CD4-positive, alpha-beta T cell treated with Interleukin-10 for 1 hour (primary cell): ENCODE results near the gene VAV3.
A peak's percentile ranks its signal among the peaks of the same experiment; 100 is the strongest.

ENCODE experiments used
- DNase-seq: peaks from one replicate; pipeline ENCODE4 v3.0.0-alpha.2; 2020

Gene VAV3

DNA sequence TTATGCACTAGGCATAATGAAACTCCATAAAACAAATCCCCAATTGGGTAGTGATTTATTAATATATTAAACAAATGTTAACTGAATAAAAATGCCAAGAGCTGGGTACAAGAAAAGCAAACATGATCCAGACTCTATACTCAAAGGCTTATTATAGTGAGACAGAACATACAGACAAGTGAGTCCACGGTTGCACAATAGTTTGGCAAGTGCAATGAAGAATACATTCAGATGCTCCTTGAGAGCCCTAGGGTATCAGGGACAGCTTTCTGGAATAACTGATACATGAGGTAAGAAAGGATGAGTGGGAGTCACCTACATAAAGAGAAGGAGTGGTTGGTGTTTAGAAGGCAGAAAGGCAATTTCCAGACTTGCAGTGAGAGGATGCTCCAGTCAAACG is 85.1 kb downstream of the VAV3 start:
- DNase-seq = no peak

DNA sequence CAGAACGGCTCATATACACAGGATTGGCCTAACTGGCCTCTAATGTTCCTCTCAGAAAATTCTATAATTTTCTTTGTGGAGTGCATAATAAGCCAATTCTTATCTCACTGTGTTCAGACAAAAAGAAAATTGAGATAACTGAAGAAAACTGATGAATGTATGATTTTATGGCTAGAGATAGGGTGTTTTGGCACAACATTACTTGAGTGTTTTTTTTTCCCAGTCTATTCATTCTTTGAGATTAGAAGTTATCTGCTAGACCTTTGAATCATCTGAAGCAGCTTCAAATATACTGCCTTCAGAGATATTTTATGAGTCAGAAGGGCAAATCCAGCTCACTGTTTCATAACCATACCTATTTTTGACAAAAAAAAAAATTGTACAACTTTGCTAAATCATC is 85.6 kb downstream of the VAV3 start:
- DNase-seq = no peak

DNA sequence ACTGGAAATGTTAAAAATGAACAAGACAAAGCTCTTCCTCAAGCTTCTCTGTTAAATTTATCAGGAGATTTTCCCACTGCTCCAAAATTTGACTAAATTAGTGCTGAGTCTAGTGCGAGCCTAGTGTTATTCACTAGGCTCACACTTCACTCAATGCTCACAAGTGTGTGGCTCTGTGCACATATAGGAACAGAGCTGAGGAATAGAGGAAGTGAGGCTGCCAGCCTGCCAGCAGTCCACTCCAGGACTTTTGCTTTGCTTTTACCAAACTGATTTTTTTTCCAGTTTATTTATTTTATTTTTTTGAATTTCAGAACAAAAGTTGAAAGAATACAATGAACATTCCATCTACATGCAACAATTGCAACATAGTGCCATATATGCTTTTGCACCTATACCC is 87.2 kb downstream of the VAV3 start:
- no peak for DNase-seq

DNA sequence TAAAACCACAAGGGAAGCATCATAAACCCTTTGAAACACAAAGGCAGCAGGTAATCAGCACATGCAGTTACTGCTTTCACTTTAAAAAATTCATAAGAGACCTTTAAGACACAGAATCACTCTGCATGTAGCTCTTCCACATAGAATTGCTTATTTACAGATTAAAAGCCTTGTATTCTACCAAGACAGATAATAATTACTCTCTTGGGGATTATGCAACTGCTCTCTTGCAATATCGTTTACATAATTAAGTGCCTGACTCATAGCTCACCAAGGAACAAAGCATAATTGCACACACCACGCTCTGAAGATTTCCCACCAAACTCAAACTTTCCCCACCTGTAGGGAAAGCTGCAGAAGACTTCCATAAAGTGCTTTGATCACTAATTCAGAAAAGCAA is 87.9 kb downstream of the VAV3 start:
- no peak for DNase-seq

DNA sequence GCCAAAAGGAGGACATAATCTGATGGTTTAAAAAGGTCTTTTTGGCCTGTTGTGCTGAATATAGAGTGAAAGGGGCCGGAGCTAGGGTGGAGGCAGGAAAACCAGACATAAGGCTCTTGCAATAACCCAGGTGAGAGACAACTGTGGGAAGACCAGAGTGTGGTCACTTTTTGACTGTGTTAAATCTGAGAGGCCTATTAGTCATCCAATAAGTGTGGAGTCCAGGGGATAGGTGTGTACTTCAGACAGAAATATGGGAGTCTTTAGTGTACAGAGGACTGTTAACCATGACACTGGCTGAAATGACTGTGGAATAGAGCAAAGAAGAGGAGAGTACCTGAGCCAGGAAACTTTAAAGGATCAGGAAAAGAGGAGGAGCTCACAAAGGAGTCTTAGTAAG is 89.3 kb downstream of the VAV3 start:
- DNase-seq = no peak

DNA sequence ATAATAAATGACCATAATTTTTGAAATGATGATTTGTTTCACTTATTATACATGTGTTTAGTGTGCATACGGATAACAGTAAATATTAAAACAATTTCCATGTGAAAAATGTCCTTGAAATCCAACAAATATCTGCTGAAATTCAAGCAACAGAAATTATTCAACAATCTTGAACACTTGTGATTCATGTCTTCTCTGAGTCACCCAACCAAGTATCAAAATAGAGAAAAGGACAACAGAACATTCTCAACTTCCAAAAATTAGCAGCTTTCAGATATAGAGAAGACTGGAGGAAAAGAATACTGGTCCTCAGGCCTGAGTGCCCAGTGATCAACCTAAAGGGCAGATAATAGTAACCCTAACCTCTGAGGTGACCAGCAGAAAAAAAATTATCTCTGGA is 90.8 kb downstream of the VAV3 start:
- no peak for DNase-seq

DNA sequence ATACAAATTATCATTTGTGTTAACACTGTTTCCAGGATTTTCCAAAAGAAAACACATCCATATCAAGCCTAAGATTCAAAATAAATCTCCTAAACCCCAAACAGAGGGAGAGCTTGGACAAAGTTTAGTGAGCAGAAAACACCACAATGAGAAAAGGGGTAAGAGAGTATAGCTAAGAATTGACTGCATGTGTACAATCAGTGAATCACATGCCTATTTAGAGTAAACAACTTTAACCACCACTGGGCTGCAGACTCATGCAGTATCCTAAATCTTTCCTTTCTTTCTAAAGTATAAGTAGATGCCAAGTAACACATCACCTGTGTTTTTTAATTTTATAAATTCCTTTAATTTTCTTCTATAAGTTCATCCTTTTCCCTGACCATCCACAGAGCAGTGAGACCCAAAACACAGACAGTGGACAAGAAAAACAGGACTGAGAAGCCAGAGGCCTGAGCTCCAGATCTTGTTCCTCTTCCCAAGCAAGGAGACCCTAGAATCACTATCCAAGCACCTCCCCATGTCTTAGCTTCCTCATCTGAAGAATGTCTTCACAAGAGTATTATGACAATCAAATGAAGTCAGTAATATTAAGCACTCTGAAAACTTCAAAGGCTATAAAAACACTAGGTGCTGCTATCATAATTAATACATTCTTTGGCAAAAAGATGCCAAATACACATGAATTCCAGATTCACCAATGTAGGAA is 93.1 kb downstream of the VAV3 start:
- DNase-seq = no peak

DNA sequence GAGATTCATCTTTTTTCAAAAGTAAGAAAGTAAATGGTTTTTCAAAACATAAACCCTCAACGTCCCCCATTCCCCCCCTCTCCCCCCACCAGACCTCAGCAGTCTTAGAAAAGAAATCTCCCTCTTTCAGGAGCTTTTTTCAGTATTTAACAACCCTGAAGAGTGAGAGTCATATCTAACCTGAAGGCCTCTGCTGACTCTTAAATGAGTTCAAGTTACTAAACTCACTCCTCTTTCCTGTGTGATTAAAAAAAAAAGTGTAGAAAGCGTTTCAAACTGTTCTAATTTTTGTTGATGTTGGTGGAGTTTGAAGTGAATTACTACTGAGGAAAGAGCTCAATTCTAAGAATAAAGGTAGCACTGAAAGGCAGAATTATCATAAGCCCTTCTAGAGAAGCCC is 93.7 kb downstream of the VAV3 start:
- no peak for DNase-seq

DNA sequence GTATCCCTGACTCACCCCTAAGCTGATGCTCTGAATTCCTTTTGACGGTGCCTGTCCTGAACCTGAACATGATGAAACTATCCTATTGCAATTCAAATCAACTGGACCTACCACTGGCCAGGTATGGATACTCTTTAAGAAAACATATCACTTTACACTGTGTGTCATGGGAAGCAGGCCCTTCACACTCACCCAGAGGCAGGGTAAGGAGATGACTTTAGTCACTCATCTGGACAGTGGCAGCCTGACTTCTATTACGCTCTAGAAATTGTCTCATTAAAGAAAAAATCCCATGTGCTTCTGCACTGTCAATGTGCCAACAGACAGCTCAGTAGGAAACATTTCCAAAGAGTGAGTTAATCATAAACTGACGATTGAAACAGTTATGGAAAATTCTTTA is 94.3 kb downstream of the VAV3 start:
- no peak for DNase-seq

DNA sequence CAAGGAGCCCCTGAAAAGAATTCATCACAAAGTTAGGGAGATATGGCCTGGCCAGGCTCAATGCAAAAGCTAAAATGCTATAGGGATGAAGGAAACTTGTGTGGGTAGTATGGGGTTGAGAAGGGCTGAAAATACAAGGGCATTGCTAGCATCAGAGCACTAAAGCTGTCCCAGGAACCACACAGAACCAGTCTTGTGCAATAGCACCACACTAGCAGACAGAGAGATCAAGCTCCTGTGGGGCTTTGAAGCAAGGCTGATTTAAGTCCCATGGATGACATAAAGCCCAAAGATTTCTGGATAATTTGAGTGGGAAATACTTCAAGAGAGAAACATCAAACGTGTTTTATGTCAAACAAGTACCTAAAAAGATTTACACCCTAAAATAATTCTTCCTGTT is 97.1 kb downstream of the VAV3 start:
- no peak for DNase-seq

DNA sequence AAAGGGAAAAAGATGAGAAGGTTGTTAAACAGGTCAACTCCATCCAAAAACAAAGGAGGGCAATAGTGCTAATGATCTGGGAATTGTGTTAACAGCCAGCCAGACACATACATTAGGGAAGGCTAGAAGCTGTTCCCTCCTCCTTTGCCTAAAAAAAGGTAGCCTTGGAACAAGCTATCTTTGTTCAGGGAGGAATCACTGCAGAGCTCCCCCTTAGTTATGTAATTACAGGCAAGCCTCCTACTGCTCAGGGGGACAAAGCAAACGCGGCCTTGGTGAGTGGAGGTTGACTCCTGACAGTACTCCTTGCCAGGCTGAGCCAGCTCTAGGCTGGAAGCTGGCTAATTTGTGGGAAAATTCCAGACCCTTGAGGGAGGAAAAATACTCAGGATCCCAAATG is 97.6 kb downstream of the VAV3 start:
- DNase-seq = no peak

DNA sequence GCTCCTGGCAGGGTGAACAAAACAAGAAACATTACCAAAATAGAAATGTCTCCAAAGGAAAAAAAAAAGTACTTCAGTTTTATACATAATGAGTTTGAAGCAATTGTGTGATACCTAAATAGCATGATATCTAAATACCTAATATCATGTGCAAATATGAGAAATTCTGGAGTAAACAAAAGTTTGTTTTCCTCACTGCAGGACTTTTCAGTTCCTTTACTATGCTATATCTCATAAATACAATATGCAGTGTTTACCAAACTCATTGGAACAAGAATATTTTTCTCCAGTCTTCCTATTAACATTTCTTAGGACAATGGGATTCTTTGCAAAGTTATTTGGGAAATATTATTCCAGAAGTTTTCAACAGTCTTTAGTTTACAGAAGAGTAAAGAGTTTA is 98.1 kb downstream of the VAV3 start:
- no peak for DNase-seq

DNA sequence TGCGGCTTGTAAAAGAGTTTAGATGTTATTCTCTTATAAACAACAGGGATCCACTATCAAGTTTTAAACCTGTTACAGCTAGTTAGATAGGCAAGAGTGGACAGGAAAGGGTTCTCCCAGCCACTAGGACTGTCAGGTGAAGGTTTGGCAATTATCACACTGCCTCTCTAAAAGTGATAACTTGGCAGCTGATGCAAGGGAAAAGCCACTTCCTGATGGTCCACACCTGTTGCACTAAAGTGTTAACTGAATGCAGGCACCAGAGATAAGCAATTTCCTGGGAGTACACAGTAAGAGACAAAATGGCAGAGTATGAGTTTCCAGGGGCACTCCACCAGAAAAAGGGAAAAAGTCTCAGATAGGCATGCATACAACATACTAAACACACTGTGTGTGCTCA is 99.4 kb downstream of the VAV3 start:
- DNase-seq = no peak

DNA sequence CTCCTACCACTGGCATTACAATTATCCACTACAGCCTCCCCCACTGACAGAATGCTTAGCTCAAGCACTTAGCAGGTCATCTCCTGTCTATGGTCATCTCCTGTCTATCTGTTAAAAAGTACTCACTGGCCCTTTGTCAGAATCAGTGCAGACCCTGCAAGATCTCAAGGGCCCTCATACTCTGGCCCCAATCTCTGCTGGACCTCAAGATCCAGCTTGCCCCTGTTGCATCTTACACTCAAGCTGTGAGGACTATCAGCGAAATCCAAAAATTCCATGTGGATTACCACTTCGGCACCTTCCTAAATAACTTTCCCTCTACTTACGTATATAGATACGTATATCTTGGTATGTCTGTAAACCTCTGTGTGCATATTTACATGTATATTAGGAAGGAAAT is 101.6 kb downstream of the VAV3 start:
- DNase-seq = no peak

DNA sequence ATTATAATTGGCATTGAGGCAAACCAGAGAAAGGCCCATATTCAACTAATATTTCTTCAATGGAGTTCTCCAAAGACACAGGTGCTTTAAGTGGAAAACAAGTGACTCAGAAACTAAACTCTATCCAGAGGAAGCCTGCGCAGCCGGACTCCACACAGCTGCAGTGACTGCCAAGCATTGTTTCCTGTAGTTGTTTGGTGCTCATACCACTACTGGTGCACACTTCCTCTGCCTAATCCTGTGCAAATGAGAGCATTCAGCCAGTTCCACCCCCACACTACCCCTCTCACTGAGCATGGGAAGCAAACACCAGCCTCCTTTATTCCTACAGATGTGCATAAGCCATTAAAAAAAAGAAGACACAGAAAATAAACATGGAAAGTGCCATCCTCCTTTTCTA is 102.9 kb downstream of the VAV3 start:
- DNase-seq = no peak

DNA sequence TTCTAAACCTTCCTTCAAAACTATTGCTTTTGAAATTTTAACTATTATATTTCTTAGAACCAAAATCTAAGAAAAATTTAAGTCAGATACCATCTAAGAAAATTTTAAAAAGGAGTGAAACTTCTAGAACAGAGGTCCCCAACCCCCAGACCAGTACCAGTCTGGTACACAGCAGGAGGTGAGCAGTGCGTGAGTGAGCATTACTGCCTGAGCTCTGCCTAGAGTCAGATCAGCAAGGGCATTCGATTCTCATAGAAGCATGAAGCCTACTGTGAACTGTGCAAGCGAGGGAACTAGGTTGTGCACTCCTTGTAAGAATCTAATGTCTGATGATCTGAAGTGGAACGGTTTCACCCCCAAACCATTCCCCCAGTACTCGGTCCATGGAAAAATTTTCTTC is 106.7 kb downstream of the VAV3 start:
- no peak for DNase-seq

DNA sequence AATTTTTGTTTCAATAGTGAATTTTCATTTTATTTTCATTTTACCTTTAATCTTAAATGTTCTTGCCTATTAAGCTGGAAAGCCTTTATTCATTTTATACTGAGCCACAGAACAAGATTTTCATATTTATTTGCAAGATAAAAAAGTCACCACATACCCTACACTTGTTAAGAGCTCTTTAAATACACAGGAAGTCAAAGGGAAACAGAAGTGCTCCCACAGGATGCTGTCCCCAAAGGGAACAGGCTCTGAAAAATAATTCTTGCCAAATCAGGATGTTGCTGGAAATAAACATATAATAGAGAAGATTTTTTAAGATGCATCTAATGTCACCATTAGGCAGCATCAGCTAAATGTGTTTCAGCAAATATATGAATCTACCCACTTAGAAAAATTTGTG is 113.6 kb downstream of the VAV3 start:
- no peak for DNase-seq

DNA sequence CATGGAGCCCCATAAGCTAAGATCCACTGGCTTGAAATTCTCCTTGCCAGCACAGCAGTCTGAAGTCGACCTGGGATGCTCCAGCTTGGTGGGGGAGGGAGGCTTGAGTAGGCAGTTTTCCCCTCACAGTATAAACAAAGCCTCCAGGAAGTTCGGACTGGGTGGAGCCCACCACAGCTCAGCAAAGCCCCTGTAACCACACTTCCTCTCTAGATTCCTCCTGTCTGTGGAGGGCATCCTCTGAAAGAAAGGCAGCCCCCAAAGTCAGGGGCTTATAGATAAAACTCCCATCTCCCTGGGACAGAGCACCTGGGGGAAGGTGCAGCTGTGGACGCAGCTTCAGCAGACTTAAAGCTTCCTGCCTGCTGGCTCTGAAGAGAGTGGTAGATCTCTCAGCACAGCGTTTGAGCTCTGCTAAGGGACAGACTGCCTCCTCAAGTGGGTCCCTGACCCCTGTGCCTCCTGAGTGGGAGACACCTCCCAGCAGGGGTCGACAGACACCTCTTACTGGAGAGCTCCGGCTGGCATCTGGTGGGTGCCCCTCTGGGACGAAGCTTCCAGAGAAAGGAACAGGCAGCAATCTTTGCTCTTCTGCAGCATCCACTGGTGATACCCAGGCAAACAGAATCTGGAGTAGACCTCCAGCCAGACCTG is 120.3 kb downstream of the VAV3 start:
- peak; percentile 23 for DNase-seq

DNA sequence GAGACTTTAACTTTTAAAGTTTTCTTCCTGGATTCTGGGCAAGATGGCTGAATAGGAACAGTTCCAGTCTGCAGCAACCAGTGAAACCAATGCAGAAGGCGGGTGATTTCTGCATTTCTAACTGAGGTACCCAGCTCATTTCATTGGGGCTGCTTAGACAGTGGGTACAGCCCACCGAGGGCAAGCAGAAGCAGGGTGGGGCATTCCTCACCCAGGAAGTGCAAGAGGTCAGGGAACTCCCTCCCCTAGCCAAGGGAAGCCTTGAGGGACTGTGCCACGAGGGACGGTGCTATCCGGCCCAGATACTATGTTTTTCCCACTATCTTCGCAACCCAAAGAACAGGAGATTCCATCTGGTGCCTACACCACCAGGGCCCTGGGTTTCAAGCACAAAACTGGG is 121.0 kb downstream of the VAV3 start:
- DNase-seq = no peak

DNA sequence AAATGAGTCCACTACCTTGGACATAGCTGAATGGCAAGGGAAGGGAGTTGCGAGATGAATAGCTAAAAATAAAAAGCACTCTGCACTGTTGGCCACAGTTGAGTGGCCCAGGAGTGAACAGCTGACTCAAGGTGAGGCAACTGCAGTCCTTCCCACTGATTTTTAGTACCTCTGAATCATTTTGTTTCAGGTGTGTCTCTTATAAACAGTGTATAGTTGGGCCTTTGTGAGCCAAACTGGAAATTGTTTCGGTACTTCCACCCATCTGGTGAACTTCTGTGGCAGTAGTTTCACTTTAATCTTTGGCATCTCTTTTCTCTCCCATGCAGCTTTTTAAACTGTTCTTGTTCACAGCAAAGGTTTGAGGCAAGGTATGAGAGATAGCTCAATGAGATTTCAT is 122.7 kb downstream of the VAV3 start:
- DNase-seq = no peak

DNA sequence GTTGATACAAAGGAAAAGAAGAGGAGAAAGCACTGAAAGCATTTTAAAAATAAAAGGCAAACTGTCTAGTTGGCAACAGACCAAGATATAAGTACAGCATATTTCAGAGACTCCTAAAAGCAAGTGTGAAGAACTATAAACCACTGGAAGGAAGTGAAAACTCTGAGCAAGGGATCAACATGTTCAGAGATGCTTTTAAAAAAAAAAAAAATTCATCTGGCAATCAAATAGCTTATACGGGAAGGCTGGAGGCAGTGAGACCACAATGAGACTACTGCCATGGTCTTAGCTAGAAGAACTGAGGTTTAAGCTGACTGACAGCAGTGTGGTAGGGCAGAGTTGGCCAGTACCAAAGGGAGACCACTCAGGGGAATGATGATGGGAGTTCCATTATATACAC is 124.3 kb downstream of the VAV3 start:
- peak; percentile 25 for DNase-seq

DNA sequence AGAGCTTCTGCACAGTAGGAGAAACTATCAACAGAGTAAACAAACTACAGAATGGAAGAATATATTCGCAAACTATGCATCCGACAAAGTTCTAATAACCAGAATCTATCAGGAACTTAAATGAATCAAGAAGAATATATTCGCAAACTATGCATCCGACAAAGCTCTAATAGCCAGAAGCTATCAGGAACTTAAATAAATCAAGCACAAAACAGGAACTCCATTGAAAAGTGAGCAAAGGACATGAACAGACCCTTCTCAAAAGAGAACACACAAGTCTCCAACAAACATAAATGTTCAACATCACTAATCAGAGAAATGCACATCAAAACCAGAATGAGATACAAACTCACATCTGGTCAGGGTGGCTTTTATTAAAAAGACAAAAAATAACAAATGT is 126.9 kb downstream of the VAV3 start:
- DNase-seq = no peak

DNA sequence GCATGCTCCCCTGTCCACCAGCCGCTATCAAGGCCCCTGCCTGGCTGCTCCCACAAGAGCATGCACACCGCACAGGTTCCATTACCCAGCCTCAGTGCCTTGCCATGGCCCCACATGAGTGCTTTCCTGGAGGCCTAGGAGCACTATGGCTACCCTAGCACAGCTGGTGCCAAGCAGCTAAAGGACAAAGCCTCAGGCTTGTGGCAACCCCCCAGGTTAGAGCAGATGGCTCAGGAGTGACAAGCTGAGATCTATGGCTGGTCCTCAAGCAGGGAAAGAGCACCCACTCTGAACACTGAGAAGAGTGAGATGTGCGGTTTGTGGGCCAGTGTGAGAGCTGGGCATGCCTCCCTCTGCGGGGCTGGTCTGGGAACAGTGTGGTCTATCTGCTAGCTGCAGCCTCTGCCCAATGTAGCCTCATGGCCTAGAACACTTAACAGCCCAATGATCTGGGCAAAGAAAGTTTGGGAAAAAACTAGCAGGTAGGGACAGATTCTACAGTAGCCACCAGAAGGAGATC is 129.8 kb downstream of the VAV3 start:
- DNase-seq = no peak

DNA sequence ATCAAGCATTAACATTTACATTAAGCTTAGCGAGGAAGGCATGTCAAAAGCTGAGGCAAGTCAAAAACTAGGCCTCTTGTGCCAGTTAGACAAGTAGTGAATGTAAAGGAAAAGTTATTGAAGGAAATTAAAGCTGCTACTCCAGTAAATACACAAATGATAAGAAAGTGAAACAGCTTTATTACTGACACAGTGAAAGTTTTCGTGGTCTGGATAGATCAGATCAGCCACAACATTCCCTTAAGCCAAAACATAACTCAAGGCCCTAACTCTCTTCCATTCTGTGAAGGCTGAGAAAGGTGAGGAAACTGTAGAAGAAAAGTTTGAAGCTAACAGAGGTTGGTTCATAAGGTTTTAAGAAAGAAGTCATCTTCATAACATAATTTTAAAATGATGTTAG is 131.9 kb downstream of the VAV3 start:
- no peak for DNase-seq

DNA sequence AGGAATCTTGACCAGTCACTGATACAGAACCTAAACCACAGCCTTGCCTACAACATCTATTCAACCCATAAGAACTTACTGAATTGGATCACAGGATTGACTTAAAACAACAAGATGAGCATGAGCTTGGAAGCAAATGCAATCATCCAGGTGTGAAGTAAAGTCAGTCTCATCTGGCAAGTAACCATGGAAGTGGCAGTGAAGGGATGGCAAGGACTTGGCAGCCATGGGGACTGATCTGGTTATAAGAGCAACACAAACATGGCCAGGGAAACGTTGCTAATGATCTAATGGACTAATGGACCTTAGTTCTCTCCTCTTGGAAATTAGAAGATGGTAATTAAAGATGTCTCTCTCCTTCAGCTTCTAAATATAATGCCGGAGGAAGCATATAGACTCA is 133.1 kb downstream of the VAV3 start:
- no peak for DNase-seq
